ENCODE data around the gene MAMLD1.

Gene MAMLD1

GRCh38 chrX:150455215-150455608 lies 92.1 kb downstream of the MAMLD1 start:
- no peaks in the 10 kb centered on the region for H3K9me3 ChIP-seq (ENCODE audit: insufficient read depth, low read length)
- no peaks in the 10 kb centered on the region for H3K36me3 ChIP-seq (ENCODE audit: low read length)
- no peaks in the 10 kb centered on the region for H3K9me2 ChIP-seq (replicated peaks; ENCODE audit: insufficient read depth, low read length)
- H2AFZ ChIP-seq (ENCODE audit: low read depth, low read length, severe bottlenecking) = no peak overlapping the region
- H3K27me3 ChIP-seq (ENCODE audit: low read length) = no peaks in the 10 kb centered on the region
- H4K20me1 ChIP-seq (ENCODE audit: low read depth, low read length) = no peaks in the 10 kb centered on the region
- H3K27ac ChIP-seq (ENCODE audit: low read depth, low read length) = no peak overlapping the region
- no peak overlapping the region for H3K4me3 ChIP-seq (ENCODE audit: insufficient read depth, low read length, poor library complexity, severe bottlenecking)
- no peak overlapping the region for H3K4me2 ChIP-seq (ENCODE audit: low read depth, low read length, poor library complexity, severe bottlenecking)
- no peaks in the 10 kb centered on the region for H3K79me2 ChIP-seq (ENCODE audit: insufficient read depth, low read length)
- TF ChIP-seq EZH2phosphoT487 (conservative IDR thresholded peaks at IDR 0.05; ENCODE audit: low read length) (no peak), CTCF (IDR thresholded peaks at IDR 0.05; ENCODE audit: insufficient read depth, low read length, poor library complexity, severe bottlenecking) (no peak)
- no peak overlapping the region for H3K9ac ChIP-seq (ENCODE audit: low read length)
- no peaks in the 10 kb centered on the region for H3F3A ChIP-seq (ENCODE audit: insufficient read depth)

- H3K27me3 ChIP-seq (ENCODE audit: low read length) = no peaks in the 10 kb centered on the region
- no peak overlapping the region for H3K4me3 ChIP-seq (ENCODE audit: insufficient read depth, low read length, poor library complexity, severe bottlenecking)
- H3K9me2 ChIP-seq (replicated peaks; ENCODE audit: insufficient read depth, low read length) = no peaks in the 10 kb centered on the region
- TF ChIP-seq CTCF (IDR thresholded peaks at IDR 0.05; ENCODE audit: insufficient read depth, low read length, poor library complexity, severe bottlenecking) (no peak), EZH2phosphoT487 (conservative IDR thresholded peaks at IDR 0.05; ENCODE audit: low read length) (no peak)
- H3K4me2 ChIP-seq (ENCODE audit: low read depth, low read length, poor library complexity, severe bottlenecking) = no peak overlapping the region
- no peak overlapping the region for H3K9ac ChIP-seq (ENCODE audit: low read length)
- H3F3A ChIP-seq (ENCODE audit: insufficient read depth) = no peaks in the 10 kb centered on the region
- H3K9me3 ChIP-seq (ENCODE audit: insufficient read depth, low read length) = no peaks in the 10 kb centered on the region
- no peak overlapping the region for H3K27ac ChIP-seq (ENCODE audit: low read depth, low read length)
- no peaks in the 10 kb centered on the region for H3K36me3 ChIP-seq (ENCODE audit: low read length)
- no peak overlapping the region for H2AFZ ChIP-seq (ENCODE audit: low read depth, low read length, severe bottlenecking)
- no peaks in the 10 kb centered on the region for H3K79me2 ChIP-seq (ENCODE audit: insufficient read depth, low read length)
- no peaks in the 10 kb centered on the region for H4K20me1 ChIP-seq (ENCODE audit: low read depth, low read length)
These were observed 93.3 kb downstream of the MAMLD1 start for GRCh38 chrX:150456466-150456865.

- H3K79me2 ChIP-seq (ENCODE audit: insufficient read depth, low read length) = no peaks in the 10 kb centered on the region
- H3K27me3 ChIP-seq (ENCODE audit: low read length) = no peaks in the 10 kb centered on the region
- H4K20me1 ChIP-seq (ENCODE audit: low read depth, low read length) = no peaks in the 10 kb centered on the region
- no peak overlapping the region for H3K4me2 ChIP-seq (ENCODE audit: low read depth, low read length, poor library complexity, severe bottlenecking)
- H2AFZ ChIP-seq (ENCODE audit: low read depth, low read length, severe bottlenecking) = no peak overlapping the region
- H3F3A ChIP-seq (ENCODE audit: insufficient read depth) = no peaks in the 10 kb centered on the region
- H3K9ac ChIP-seq (ENCODE audit: low read length) = no peak overlapping the region
- H3K36me3 ChIP-seq (ENCODE audit: low read length) = no peaks in the 10 kb centered on the region
- no peaks in the 10 kb centered on the region for H3K9me2 ChIP-seq (replicated peaks; ENCODE audit: insufficient read depth, low read length)
- TF ChIP-seq EZH2phosphoT487 (conservative IDR thresholded peaks at IDR 0.05; ENCODE audit: low read length) (no peak), CTCF (IDR thresholded peaks at IDR 0.05; ENCODE audit: insufficient read depth, low read length, poor library complexity, severe bottlenecking) (no peak)
- H3K27ac ChIP-seq (ENCODE audit: low read depth, low read length) = no peak overlapping the region
- H3K9me3 ChIP-seq (ENCODE audit: insufficient read depth, low read length) = no peaks in the 10 kb centered on the region
- H3K4me3 ChIP-seq (ENCODE audit: insufficient read depth, low read length, poor library complexity, severe bottlenecking) = no peak overlapping the region
These were observed 93.8 kb downstream of the MAMLD1 start for GRCh38 chrX:150456941-150457340.

Measured in SU-DHL-6 (cell line).